Immature natural killer cell (primary cell): ENCODE measurements around the gene COPG2. TPM values are rescaled to one million over a fixed set of nuclear protein-coding genes. Genes with fewer than 3 reads are reported as not detected.

Source experiments
- DNase-seq, 3 donors: peaks; one replicate each; pipeline ENCODE4 v3.0.0; 2022; ENCODE audit warnings: mixed read lengths in 1 of 3
- H3K27ac Mint-ChIP-seq, 6 donors: one replicate each; pipeline ENCODE4 v1.8.0; 2020; ENCODE audit warnings: mixed read lengths in 6 of 6, mild to moderate bottlenecking in 5 of 6, inconsistent platforms in 4 of 6, moderate library complexity in 3 of 6
- H3K27me3 Mint-ChIP-seq, 3 donors: one replicate each; pipeline ENCODE4 v1.8.0; 2020 to 2021; ENCODE audit warnings: low read depth in 3 of 3, mild to moderate bottlenecking in 3 of 3, mixed read lengths in 3 of 3, moderate library complexity in 3 of 3, inconsistent platforms in 1 of 3
- H3K36me3 Mint-ChIP-seq, 3 donors: one replicate each; pipeline ENCODE4 v1.8.0; 2020; ENCODE audit warnings: mixed read lengths in 3 of 3, inconsistent platforms in 2 of 3, mild to moderate bottlenecking in 2 of 3
- H3K4me1 Mint-ChIP-seq, 2 donors: one replicate each; pipeline ENCODE4 v1.8.0; 2020; ENCODE audit warnings: inconsistent platforms in 2 of 2, mild to moderate bottlenecking in 2 of 2, mixed read lengths in 2 of 2, moderate library complexity in 1 of 2
- H3K4me3 Mint-ChIP-seq, 5 donors: one replicate each; pipeline ENCODE4 v1.8.0; 2020; ENCODE audit warnings: mild to moderate bottlenecking in 5 of 5, mixed read lengths in 5 of 5, inconsistent platforms in 3 of 5, moderate library complexity in 3 of 5
- H3K9me3 Mint-ChIP-seq, 6 donors: one replicate each; pipeline ENCODE4 v1.8.0; 2020; ENCODE audit warnings: mild to moderate bottlenecking in 6 of 6, mixed read lengths in 6 of 6, inconsistent platforms in 4 of 6, moderate library complexity in 3 of 6
- polyA plus RNA-seq, 3 donors: library from polyadenylated mRNA; unstranded; fragments of 300-500 nt; fragmentation: Illumina TruSeq; gene quantifications; one replicate each; pipeline ENCODE4 v1.2.3, GENCODE V29; 2021

The COPG2 gene
- polyA plus RNA-seq, 3 donors from 2014 or later = 1.5 to 2.1 TPM; not detected in 1

DNA sequence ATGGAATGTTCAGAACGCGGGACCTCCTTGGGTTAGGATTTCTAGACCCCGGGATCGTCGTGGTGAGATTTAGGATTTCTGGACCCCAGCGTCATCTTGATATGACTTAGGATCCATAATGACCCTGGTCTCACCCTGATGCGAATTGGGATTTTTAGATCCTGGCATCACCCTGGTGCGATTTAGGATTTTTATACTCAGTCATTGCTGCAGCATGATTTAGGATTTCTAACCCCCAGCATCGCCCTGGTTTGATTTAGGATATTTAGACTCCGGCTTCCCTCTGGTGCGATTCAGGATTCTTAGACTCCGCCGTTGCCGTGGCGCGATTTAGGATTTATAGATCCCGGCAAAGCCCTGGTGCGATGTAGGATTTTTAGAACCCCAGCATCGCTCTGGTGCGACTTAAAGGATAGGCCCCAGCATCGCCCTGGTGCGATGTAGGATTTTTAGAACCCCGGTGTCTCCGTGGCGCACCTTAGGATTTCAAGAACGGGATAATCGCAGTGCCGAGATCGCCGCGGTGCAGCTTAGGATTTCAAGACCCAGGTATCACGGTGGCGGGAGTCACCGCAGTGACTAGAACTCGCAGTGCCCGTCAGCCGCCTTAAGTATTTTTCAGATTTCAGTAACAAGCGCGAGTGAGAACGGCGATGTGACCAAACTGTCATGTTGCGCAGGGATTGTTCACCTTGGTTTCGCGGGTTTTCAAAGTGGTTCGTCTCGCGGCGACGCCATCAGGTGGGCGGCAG lies 175.8 kb downstream of the COPG2 start:
- Mint-ChIP-seq H3K36me3 (peaks cover 0 to 1% (median 0%) of the 10 kb centered on the region in 3 donors), H3K27me3 (peaks cover 4 to 35% (median 11%) of the 10 kb centered on the region in 3 donors), H3K4me3 (peak overlapping the region in 4 of 5 donors; percentile 44 to 52 (median 49)), H3K4me1 (peaks cover 16 to 20% of the 10 kb centered on the region in 2 donors), H3K27ac (no peak overlapping the region), H3K9me3 (no peaks in the 10 kb centered on the region)
- no peak for DNase-seq

DNA sequence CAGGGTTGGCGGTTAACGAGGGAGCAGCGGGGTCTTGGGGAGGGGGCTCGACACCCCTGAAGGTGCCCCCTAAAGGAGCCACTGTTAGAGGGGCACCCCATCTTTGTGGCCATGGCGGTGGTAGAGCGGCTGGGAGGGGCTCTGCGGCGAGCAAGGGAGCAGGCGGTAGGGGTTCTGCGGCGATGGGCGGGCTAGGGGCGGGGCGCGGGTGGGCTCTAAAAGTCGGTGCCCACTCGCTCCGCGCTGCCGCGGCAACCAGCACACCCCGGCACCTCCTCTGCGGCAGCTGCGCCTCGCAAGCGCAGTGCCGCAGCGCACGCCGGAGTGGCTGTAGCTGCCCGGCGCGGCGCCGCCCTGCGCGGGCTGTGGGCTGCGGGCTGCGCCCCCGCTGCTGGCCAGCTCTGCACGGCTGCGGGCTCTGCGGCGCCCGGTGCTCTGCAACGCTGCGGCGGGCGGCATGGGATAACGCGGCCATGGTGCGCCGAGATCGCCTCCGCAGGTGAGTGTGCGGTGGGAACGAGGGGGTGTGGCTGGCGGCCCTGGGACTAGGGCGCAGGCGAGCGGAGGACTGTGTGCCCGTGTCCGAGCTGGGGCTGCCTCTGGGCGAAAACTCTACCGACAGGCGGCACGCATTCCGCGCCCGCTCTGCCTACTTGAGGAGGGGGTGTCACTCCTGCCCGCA lies 176.6 kb downstream of the COPG2 start, which contains the start of gene MEST:
Gene MEST (plus strand): TSS at position 245 of the 682 bp plus-strand sequence. CDS start 229 bp downstream, at position 474.
- H3K27me3 Mint-ChIP-seq = peaks cover 4 to 38% (median 14%) of the 10 kb centered on the region in 3 donors
- peak within 1 kb of the TSS; percentile 38 to 79 (median 67) for H3K4me3 Mint-ChIP-seq

DNA sequence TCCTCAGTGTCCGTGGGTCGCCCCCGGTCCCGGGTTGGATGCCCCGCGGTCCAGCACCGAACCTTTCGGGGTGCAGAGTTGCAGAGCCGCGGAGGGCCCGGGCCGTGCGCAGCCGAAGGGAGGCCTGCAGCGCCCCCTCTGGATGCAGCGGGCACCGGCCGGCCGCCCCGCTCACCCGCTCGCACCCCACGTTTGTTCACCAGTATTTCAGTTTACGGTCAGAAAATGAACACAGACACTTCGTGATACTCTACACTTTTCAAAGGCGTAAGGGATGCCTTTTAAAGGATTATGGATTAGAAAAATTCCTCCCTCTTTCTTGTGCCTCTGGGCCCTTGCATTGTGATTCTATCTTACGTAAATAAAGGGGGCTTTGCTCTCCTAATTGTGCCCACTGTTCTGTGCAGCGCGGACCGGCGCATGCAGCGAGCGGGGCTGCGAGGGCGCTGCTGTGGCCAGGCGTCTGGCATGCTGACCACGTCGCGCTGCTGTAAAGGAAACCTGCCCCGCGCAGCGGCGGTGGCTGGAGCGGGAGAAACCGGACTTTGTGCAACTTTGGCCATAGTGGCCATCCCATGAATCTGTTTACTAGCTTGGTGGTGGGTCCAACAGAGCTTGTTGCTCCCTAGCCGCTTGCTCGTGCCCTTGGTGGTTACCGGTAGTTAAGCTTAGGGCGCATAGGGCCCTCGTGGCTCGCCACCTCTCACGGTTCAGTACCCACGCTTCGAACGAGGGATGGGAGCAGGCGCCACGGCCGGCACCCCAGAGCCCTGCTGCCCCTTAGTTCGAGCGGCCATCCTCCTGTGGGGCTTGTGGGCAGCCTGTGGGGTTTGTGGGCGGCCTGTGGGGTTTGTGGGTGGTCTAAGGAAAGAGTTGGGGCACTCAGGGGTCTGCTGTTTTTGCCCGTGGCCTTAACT lies 177.4 kb downstream of the COPG2 start:
- Mint-ChIP-seq H3K4me1 (peaks cover 23 to 24% of the 10 kb centered on the region in 2 donors), H3K9me3 (no peaks in the 10 kb centered on the region), H3K27me3 (peaks cover 4 to 40% (median 18%) of the 10 kb centered on the region in 3 donors), H3K27ac (no peak overlapping the region), H3K4me3 (peak overlapping the region; percentile 38 to 79 (median 67)), H3K36me3 (no peaks in the 10 kb centered on the region)
- peak in 1 of 3 donors; percentile 23 for DNase-seq

More for the DNA sequence above, 176.6 kb downstream of the COPG2 start, which contains the start of gene MEST:
- DNase-seq = no peak
- H3K9me3 Mint-ChIP-seq = no peaks in the 10 kb centered on the region
- no peaks in the 10 kb centered on the region for H3K36me3 Mint-ChIP-seq
- no peak within 1 kb of the TSS for H3K27ac Mint-ChIP-seq
- H3K4me1 Mint-ChIP-seq = peaks cover 19 to 20% of the 10 kb centered on the region in 2 donors

GRCh38 chr7:130490311-130490791 lies 178.2 kb downstream of the COPG2 start:
- Mint-ChIP-seq H3K4me1 (peaks cover 31 to 32% of the 10 kb centered on the region in 2 donors), H3K36me3 (no peaks in the 10 kb centered on the region), H3K27ac (no peak overlapping the region), H3K9me3 (no peaks in the 10 kb centered on the region), H3K27me3 (peaks cover 5 to 48% (median 18%) of the 10 kb centered on the region in 3 donors), H3K4me3 (peak overlapping the region in 3 of 5 donors; percentile 23 to 67 (median 53))
- no peak for DNase-seq

- Mint-ChIP-seq H3K9me3 (no peaks in the 10 kb centered on the region), H3K4me1 (peaks cover 37 to 40% of the 10 kb centered on the region in 2 donors), H3K4me3 (no peak overlapping the region), H3K27me3 (peaks cover 11 to 47% (median 18%) of the 10 kb centered on the region in 3 donors), H3K36me3 (no peaks in the 10 kb centered on the region), H3K27ac (no peak overlapping the region)
- DNase-seq = no peak
These were observed 179.2 kb downstream of the COPG2 start for GRCh38 chr7:130489140-130489983.

DNA sequence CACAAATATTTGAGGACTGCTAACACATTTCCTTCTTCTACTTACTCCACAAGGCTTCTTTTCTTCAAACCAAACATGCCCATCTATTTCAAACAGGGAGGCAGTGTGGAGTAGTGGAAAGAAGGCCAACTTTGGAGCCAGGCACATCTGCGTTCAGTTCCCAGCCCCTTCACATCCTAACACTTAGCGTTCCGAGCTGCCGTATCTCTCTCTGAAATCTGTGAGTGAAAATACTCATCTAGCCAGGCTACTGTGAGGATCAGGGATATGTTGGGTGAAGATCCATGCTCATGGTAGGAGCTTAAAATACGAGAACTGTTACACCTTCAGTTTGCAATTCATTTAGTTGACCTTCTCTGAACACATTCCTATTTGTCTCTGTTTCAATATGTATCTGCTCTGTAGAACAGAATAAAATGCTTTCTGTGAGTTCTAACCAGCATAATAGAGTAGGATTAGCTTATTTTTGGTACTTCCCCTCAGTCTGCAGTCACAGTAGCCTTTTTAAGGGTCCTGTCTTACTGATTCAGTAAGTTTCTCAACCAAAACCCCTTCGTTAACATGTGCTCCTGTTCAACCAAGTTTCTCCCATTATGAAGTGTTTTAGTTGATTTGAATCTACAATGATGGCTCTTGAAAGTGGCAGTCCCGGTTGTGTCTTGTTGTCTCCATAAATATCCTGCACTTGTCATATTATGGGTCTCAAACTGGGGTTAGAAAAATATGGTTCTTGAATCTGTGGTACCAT lies 180.0 kb downstream of the COPG2 start:
- peaks cover 37 to 40% of the 10 kb centered on the region in 2 donors for H3K4me1 Mint-ChIP-seq
- DNase-seq = no peak
- no peaks in the 10 kb centered on the region for H3K36me3 Mint-ChIP-seq
- H3K27me3 Mint-ChIP-seq = peaks cover 11 to 40% (median 16%) of the 10 kb centered on the region in 3 donors
- H3K27ac Mint-ChIP-seq = no peak overlapping the region
- H3K9me3 Mint-ChIP-seq = no peaks in the 10 kb centered on the region
- peak overlapping the region in 1 of 5 donors; percentile 23 for H3K4me3 Mint-ChIP-seq

- Mint-ChIP-seq H3K4me1 (peaks cover 26 to 32% of the 10 kb centered on the region in 2 donors), H3K27ac (no peak overlapping the region), H3K36me3 (no peaks in the 10 kb centered on the region), H3K9me3 (no peaks in the 10 kb centered on the region), H3K4me3 (peak overlapping the region; percentile 77 to 91 (median 85)), H3K27me3 (peaks cover 11 to 31% (median 15%) of the 10 kb centered on the region in 3 donors)
- DNase-seq = no peak
These were observed 181.6 kb downstream of the COPG2 start for GRCh38 chr7:130486954-130487436.

- DNase-seq = peak; percentile 31 to 48 (median 35)
- H3K4me3 Mint-ChIP-seq = peak overlapping the region; percentile 77 to 91 (median 85)
- H3K36me3 Mint-ChIP-seq = no peaks in the 10 kb centered on the region
- no peaks in the 10 kb centered on the region for H3K9me3 Mint-ChIP-seq
- H3K27ac Mint-ChIP-seq = no peak overlapping the region
- H3K27me3 Mint-ChIP-seq = peaks cover 10 to 31% (median 13%) of the 10 kb centered on the region in 3 donors
- peaks cover 22 to 29% of the 10 kb centered on the region in 2 donors for H3K4me1 Mint-ChIP-seq
These were observed 182.2 kb downstream of the COPG2 start for GRCh38 chr7:130486114-130486953.

DNA sequence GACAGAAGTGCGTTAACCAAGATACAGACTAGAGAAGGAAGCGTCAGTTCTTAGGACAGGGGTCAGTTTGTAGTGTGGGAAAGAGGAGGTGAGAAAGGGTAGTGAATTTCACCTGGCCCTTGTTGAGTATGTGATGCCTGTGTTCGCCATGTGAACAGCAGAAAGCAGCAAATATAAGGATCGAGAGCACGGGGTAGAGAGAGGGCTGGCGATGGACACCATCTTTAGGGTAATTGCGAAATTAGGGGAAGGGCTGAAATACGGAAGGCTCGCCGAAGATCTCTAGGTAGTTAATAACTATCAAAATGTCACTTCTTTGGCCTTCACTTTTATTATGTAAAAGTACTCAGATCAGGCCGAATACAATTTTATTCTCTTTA lies 182.8 kb downstream of the COPG2 start:
- Mint-ChIP-seq H3K4me3 (peak overlapping the region; percentile 77 to 91 (median 85)), H3K27me3 (peaks cover 7 to 26% (median 11%) of the 10 kb centered on the region in 3 donors), H3K9me3 (no peaks in the 10 kb centered on the region), H3K4me1 (peaks cover 17 to 24% of the 10 kb centered on the region in 2 donors), H3K36me3 (no peaks in the 10 kb centered on the region), H3K27ac (no peak overlapping the region)
- no peak for DNase-seq

DNA sequence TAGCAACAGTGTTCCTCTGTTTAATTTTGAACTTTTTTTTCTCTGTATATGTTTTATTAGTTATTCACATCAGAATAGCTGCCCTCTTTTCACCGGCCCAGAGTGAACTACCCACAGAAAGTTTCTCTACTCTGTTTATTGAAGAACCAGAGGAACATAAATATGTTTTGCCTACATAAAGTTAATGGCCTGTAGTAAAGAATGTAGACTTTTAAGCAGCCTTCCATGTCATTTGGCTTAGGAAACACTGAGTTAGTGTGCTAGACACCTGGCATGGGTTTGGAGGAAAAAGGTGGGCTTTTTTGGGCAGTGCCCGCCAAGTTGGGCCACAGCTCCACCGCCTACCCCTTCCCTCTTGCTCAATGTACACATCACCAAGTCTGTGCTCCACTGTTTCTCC lies 185.5 kb downstream of the COPG2 start:
- peaks cover 0 to 1% (median 0%) of the 10 kb centered on the region in 6 donors for H3K9me3 Mint-ChIP-seq
- no peak overlapping the region for H3K27ac Mint-ChIP-seq
- no peak for DNase-seq
- H3K4me1 Mint-ChIP-seq = peaks cover 17 to 24% of the 10 kb centered on the region in 2 donors
- no peaks in the 10 kb centered on the region for H3K36me3 Mint-ChIP-seq
- H3K4me3 Mint-ChIP-seq = no peak overlapping the region
- H3K27me3 Mint-ChIP-seq = peaks cover 7 to 18% (median 14%) of the 10 kb centered on the region in 3 donors

- H3K27ac Mint-ChIP-seq = no peak overlapping the region
- no peak overlapping the region for H3K4me3 Mint-ChIP-seq
- no peak for DNase-seq
- peaks cover 16 to 20% of the 10 kb centered on the region in 2 donors for H3K4me1 Mint-ChIP-seq
- no peaks in the 10 kb centered on the region for H3K36me3 Mint-ChIP-seq
- H3K27me3 Mint-ChIP-seq = peaks cover 7 to 14% (median 10%) of the 10 kb centered on the region in 3 donors
- peaks cover 0 to 2% (median 0%) of the 10 kb centered on the region in 6 donors for H3K9me3 Mint-ChIP-seq
These were observed 186.7 kb downstream of the COPG2 start for GRCh38 chr7:130481898-130482297.
